ENCODE data around the gene CETP. TPM values are rescaled to one million over a fixed set of nuclear protein-coding genes. Genes with fewer than 3 reads are reported as not detected.

The CETP gene
- polyA plus RNA-seq, 3 donors: 10.2 to 11.9 (median 11.7) TPM

DNA sequence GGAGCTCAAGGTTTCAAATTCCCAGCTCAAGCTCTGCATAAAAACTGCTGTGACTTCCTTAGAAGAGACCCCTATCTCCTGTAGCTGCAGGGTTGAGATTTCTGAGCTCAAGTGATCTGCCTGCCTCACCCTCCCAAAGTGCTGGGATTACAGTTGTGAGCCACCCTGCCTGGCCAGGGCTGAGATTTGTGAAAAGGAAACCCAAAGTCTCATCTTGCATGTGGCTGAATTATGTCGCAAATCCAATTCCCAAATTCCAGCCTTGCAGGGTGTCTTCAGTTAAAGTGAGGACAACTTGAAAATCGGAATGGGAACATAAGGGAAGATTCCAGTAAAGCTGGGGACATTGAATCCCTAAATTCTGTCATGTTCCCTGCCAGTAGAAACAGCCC, 14.2 kb upstream of the CETP start:
- no peak for DNase-seq (ENCODE audit: extremely low read depth in 1 of 11, low read depth in 9 of 11, low spot score in 4 of 11)

DNA sequence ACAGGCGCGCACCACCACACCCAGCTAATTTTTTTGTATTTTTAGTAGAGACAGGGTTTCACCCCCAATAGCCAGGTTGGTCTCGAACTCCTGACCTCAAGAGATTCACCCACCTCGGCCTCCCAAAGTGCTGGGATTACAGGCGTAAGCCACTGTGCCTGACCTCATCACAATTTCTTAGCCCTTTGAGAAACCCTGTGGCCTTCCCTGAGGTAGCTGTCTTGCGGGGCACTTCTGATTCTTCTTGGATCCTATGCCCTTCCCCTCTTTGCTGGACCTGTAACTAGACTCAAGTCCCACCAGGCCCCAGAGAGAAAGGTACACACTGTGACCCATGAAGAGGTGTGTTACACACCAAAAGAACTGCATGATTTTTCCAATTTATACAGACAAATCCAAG, 13.5 kb upstream of the CETP start:
- no peak for DNase-seq (ENCODE audit: extremely low read depth in 1 of 11, low read depth in 9 of 11, low spot score in 4 of 11)

DNA sequence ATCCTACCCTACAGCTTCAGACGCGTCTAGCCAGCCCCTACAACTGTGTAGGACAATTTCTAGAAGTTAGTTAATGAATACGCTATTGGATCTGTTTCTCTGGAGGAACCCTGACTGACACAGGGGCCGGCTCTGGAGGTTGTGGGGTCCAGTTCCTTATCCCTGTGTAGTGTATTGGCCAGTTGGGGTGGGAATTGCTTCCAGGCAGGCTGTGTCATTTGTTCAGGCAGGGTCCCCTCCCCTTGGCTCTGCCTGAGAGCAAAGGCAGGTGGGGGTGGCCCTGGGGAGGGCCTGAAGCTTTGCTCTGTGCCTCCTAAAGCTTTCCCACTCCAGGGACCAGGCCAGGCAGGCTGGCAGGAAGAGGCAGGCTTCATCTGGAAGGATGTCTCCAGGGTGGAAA, 11.7 kb upstream of the CETP start:
- no peak for DNase-seq (ENCODE audit: extremely low read depth in 1 of 11, low read depth in 9 of 11, low spot score in 4 of 11)

DNA sequence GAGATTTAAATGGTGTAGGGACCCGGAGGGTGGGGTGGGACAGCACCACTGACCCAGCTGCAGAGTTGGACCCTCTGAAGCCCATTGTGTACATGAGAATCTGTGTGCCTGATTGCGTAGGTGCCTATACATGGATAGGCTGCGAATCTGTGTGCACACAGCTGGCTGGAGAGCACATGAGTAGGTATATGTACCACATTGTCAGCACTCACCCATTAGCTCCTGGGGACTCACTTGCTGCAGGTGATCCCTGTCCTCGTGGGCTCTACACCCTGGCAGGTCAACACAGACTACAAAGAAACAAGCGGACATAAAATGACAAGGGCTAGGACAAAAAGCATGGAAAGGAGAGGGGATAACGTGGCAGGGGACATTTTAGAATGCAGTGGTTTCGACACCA, 11.3 kb upstream of the CETP start:
- no peak for DNase-seq (ENCODE audit: extremely low read depth in 1 of 11, low read depth in 9 of 11, low spot score in 4 of 11)

DNA sequence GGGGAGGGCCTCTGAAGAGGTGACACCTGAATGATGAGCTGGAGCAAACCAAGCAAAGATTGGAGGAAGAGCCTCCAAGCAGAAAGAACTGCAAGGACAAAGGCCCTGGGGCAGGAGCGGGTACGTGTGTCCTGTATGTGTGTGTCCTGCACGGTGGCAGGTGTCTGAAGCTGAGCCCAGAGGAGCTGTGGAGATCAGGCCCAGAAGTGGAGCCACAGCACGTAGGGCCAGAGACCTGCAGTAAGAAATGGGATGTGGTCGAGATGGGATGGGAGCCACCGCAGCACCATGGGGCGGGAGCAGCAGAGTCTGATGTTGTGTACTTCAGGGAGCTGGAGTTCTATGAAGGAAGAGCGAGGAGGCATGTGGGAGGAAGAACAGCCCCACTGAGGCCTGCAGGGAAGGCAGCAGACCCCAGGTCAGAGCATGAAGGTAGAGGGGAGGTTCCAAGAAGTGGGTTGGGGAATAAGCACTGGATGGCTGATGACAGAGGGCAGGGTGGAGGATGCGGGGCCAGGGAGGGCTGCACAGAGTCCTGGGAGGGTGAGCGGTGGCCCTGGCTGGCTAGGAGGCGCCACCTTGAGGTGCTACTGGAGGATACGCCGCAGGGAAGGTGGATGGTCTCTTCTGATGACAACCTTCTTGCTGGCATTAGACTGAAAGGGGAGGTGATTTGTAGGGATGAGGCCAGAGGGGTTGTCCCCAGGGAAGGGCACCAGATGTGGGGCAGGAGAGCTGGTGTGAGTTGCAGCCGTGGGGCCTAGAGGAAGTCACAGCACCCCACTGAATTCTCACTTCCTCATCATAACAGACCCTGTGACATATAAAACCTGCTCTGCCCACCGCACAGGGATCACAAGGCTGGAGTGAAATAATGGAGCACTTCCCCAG, 10.6 kb upstream of the CETP start:
- peak in 1 of 11 donors; percentile 24 for DNase-seq (ENCODE audit: extremely low read depth in 1 of 11, low read depth in 9 of 11, low spot score in 4 of 11)

DNA sequence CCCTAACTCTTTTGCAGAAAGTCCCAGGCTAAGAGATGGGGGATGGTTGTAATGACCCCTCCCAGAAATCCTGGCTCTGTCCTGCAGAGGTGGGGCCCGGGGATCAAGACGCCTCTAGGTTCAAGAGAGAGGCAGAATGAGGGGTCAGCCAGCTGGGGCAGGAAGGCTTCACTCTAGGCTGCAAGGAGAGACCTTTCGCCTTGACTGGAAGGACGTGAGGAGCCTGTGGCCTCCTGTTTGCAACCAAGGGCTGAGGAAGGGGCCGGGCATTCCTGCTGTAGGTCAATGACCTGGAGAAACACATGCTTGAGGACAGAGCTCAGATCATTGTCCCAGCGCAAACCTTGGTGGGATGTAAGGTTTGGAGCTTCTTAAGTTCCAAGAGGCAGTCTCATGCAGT, 8.7 kb upstream of the CETP start:
- no peak for DNase-seq (ENCODE audit: extremely low read depth in 1 of 11, low read depth in 9 of 11, low spot score in 4 of 11)

DNA sequence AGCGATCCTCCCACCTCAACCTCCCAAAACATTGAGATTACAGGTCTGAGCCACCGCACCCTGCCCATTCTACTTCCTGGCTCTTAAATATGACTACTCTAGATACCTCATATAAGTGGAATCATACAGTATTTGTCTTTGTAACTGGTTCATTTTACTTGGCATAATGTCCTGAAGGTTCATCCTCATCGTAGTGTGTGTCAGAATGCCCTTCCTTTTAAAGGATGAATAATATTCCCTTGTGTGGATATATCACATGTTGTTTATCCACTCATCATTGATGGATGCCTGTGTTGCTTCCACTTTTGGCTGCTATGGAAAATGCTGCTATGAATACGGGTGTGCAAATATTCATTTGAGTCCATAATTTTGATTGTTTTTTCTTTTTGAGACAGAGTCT, 5.7 kb upstream of the CETP start:
- DNase-seq (ENCODE audit: extremely low read depth in 1 of 11, low read depth in 9 of 11, low spot score in 4 of 11): no peak

DNA sequence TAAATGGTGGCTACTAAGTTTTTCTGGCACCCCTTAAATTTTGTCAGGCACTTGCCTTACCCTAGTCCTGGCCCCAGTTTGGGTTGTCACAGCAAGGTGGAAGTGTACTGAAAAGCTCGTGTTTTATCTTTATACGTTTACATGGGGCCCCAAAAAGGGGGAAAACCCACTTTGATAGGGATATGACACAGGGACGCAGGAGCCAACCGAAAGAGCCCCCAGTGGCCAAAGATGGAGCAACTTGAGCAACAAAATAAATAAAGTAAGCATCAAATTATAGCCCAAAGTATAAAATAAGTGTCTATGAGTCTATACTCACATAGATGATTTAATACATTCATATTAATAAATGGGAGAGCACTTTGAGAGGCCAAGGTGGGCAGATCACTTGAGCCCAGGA, 5.0 kb upstream of the CETP start:
- DNase-seq (ENCODE audit: extremely low read depth in 1 of 11, low read depth in 9 of 11, low spot score in 4 of 11): no peak

DNA sequence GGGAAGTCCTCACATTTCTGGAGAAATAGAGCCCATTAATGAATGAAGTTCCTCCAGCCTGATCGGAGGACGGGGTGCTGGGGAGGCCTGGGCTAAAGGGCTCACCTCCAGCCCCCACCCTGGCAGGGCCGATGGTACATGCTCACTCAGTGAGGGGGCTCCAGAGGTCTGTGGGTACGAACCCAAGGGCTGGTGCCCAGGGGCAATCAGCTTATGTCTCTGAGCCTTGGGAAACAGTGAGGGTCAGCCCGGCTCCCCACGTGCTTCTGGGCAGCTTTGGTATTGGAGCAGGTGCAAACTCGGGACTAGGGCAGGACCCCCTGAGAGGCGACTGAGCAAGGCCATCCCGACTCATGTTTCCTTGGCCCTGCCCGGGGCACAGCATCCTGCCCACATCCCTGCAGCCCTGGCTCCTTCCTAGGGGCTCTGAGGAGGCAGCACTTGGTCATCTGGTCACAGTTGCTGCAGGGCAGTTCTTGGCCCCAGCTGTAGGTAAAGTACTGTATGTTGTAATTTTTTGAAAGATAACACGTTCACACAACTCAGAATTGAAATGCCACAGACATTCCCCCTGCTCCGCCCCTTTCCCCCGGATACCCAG, 969 bp upstream of the CETP start:
- DNase-seq (ENCODE audit: extremely low read depth in 1 of 11, low read depth in 9 of 11, low spot score in 4 of 11): no peak

DNA sequence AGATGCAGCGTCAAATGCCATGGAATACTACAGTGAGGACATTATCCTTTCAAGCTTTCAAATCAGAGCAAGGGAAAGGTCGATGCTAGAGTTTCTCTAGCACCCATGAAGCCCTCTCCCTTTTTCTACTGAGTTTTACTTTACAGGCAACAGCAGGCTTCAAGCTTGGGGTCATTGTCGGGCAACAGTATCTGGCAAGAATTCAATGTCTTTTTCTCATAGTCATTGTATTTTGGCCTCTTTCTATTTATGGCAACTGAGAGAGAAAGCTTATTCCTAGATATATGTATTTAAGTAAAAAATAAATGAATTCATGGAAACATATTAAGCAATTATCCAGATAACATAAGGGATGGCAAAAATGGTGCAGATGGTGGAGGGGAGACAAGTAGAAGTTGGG, 364 bp upstream of the CETP start:
- peak in 1 of 11 donors; percentile 9 for DNase-seq (ENCODE audit: extremely low read depth in 1 of 11, low read depth in 9 of 11, low spot score in 4 of 11)

DNA sequence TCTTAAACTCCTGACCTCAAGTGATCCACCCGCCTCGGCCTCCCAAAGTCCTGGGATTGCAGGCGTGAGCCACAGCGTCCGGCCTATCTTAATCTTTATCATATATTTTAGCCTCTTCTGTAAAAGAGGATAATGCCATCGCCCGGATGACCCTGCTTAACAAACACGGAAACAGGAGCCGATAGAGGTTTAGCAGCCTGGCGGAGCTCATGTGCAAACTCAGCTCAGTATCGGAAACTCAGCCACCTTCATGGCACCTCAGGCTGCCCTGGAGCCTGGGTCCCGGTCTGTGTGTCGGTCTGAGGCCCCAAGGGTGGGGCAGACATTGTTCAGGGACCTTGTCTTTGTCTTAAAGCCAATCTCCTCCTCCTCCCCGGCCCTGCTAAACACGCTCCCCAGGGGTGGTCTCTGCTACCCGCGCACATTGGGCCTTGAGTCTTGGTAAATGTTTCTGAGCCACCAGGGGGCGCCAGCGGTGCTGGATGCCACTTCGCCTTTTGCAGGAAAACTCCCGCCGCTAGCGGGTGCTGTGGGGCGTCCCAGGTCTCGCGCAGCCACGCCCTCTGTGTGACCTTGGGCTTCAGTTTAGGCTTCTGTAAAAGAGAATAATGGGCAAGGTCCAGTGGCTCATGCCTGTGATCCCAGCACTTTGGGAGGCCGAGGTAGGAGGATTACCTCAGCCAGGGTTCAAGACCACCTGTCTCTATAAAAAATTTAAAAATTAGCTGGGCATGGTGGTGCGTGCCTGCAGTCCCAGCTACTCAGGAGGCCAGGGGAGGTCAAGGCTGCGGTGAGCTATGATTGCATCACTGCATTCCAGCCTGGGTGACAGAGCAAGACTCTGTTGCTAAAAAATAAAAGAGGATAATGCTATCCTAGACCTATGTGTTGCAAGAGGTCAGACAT, 2.7 kb downstream of the CETP start:
- peak in 10 of 11 donors; percentile 37 to 70 (median 56) for DNase-seq (ENCODE audit: extremely low read depth in 1 of 11, low read depth in 9 of 11, low spot score in 4 of 11)

DNA sequence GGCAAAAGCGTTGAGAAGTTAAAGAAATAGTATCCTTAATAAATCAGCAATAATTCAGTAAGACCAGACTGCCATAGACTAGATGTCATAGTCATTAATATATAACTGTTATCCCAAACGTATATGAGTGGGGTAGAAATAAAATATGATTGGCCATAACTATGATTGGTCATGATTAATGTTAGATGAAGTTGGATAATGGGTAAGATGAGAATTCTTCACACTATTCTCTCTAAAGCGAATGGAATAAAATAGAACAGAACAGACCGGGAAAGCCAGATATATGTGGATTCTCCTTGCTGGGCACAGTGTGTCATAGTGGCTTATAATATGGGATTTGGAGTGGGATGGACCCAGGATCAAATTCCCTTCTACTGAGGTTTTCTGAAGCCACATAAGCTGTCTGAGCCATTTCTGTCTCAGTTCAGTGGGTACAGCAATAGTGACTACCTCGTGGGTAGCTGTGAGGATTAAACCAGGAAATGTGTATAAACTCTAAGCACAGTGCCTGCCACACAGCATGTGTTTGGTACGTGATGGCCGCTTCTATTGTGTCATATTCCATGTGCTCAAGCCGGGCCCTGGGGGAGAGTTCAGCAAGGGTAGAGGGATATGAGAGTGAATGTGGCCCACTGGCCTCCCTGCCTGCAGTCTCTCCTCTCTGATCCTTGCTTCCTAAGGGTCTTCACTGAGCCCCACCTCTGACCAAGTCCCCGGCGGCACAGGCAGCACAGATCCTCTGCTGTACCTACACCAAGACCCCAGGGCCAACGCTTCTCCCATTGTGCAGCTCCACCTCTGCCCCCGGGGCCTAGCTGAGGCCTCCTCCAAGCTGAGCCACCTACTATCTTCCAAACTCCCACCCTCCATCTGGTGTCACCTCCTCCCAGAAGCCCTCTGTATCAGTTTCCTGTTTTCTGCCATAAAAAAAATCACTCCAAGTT, 3.7 kb downstream of the CETP start:
- DNase-seq (ENCODE audit: extremely low read depth in 1 of 11, low read depth in 9 of 11, low spot score in 4 of 11): no peak

DNA sequence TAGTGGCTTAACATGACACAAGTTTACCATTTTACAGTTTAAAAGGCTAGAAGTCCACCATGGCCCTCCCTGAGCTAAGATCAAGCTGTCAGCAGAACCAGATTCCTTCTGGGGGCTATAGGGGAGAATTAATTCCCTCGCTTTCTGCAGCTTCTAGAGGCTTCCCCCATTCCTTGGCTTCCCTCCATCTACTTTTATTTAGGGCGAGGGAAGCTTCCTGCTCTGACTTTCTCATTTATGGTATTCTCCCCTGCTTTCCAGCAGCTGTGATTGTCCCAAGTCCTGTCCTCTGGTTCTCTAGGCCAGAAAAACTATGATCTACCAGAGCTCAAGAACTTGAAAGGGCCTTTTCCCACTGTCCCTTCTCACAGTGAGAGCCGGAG, 4.3 kb downstream of the CETP start:
- DNase-seq (ENCODE audit: extremely low read depth in 1 of 11, low read depth in 9 of 11, low spot score in 4 of 11): peak in 9 of 11 donors; percentile 29 to 67 (median 47)

DNA sequence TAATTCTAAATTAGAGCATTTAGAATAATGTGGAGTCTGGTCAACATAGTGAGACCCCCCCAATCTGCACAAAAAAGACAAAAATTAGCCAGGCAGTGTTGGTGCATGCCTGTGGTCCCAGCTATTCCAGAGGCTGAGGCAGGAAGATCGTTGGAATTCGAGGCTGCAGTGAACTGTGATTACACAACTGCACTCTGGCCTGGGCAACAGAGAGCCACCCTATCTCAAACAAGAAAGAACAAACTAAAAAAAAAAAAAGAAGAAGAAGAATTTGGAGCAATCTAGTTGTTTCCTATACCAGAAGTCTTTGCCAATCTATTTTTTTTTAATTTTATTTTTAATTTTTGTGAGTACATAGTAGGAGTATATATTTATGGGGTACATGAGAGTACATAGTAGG, 6.0 kb downstream of the CETP start:
- DNase-seq (ENCODE audit: extremely low read depth in 1 of 11, low read depth in 9 of 11, low spot score in 4 of 11): no peak

DNA sequence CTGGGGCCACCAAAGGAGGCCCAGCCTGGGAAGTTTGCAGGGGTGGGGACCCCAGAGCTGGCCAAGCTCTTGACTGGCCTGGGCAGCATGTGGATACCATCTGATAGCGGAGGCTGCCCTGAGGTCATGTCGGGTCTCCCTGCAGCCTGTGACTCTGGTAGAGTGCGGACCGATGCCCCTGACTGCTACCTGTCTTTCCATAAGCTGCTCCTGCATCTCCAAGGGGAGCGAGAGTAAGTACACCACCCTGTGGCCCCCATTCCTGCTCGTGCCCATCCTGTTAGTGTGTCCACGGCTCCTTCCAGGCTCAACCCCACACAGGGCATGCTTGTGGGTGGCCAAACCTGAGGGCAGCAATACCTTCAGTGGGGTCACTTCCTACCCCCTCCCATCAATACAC, 8.0 kb downstream of the CETP start:
- no peak for DNase-seq (ENCODE audit: extremely low read depth in 1 of 11, low read depth in 9 of 11, low spot score in 4 of 11)

DNA sequence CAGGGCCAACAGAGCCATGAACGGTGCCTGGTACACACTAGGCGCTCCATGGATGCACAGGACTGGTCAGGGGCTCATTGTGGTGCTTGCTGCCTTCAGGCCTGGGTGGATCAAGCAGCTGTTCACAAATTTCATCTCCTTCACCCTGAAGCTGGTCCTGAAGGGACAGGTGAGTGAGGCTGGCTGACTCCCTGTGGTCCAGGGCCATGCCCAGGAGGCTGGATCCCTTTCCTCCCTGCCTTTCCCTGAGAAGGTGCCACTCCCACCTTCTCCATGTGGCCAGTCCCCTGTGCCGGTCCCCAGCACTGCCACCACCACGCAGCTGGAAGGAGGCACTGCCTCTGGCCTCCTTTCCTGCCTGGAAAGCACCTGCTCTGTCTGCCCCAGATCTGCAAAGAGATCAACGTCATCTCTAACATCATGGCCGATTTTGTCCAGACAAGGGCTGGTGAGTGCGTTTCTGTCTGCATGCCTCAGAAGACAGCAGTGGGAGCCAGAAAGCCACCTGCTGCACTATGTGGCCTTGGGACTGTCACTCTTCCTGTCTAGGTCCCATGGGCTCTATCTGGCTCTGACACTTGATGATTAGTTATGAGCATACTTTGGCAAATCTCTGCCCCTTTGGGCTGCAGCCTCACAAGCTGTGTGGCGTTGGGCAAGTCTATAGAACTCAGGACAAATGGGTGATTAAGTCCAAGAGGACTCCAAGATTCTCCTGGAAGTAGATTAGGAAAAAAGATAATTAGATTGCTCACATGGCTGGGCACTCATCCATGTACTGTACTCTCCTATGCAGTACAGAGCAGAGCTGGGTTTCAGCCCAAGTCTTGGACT, 9.4 kb downstream of the CETP start:
- no peak for DNase-seq (ENCODE audit: extremely low read depth in 1 of 11, low read depth in 9 of 11, low spot score in 4 of 11)

DNA sequence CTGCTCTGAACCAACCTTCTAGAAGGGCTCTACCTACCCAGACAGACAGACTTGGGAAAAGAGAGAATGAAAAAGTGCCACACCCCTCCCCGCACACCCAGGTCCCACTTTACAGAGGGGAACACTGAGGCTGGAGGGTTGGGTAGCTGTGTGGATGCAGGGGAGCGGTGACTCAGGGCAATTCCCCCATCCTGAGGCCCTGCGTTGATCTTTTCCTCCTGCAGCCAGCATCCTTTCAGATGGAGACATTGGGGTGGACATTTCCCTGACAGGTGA, 10.0 kb downstream of the CETP start:
- no peak for DNase-seq (ENCODE audit: extremely low read depth in 1 of 11, low read depth in 9 of 11, low spot score in 4 of 11)

Measured in renal cortex interstitium (tissue), 11 donors.